ENCODE measurements around the gene IQCB1.

DNA sequence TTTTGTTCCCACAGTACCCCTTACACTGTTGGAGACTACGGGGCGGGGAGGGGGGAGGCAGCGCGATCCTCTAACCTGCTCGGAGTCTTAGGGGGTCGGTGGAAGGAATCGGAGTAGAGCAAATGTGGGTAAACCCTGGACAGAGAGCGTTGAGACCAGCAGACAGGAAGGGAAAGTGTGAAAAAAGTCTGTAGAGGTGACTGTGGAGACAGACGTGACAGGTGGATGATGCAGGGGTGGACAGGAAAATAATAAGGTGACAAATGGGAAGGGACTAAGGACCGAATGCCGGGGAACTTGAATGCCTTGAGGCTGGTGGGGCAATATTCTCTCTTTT, 573 bp upstream of the IQCB1 start:
- TF ChIP-seq YY1 (IDR thresholded peaks at IDR 0.05; ENCODE audit: insufficient read depth, insufficient read length) = no peak
- no peak for TF ChIP-seq ZNF274 (IDR thresholded peaks at IDR 0.05; ENCODE audit: low read depth, low read length)
- no peak for TF ChIP-seq SUZ12 (IDR thresholded peaks at IDR 0.05; ENCODE audit: extremely low read depth, insufficient read depth, insufficient read length)

Measured in NT2/D1 (cell line).